Left cardiac atrium (tissue), 4 donors: Measurements from ENCODE around the gene XPC. TPM values are rescaled to one million over a fixed set of nuclear protein-coding genes. Genes with fewer than 3 reads are reported as not detected.

Source experiments
- ATAC-seq, 2 donors: fragments of 200-7000 bp; cut with Tn5 transposase; one replicate each; pipeline ENCODE4 v1.9.1; 2020; ENCODE audit warnings: mild to moderate bottlenecking in 2 of 2, moderate library complexity in 2 of 2
- DNase-seq: peaks from one replicate; pipeline ENCODE4 v3.0.0-alpha.2; 2020
- intact Hi-C, 2 donors: fragments of 100-400 bp; cut with DNase I; formaldehyde crosslinking; loops; one replicate each; pipeline versions ENCODE4 v1.14.1 to v1.15.1; 2022 to 2023
- total RNA-seq, 2 donors: library from RNA; stranded (reverse); fragmentation: NEBNext Ultra II Directional; extraction: Animal tissue kit (Norgen Biotek cat#: 25700); gene quantifications; one replicate each; pipeline ENCODE4 v1.2.1, GENCODE V29; 2021
- donor health status: DM: no; HTN: yes; CAD: no.
- donor health status: DM: no; HTN: yes; CAD: no; lungs with severe emphysema.
- donor health status: DM: yes; HTN: yes; CAD: no.
- donor health status: Dilated cardiomyopathy.

Gene XPC
- total RNA-seq, 2 donors from 2014 or later, result 10.6 to 15.0 TPM

GRCh38 chr3:14141144-14141543, 37.3 kb downstream of the XPC start:
- intact Hi-C loops, result no loop called here
- no peak for ATAC-seq
- DNase-seq, result no peak

- no peak for DNase-seq
- ATAC-seq, result no peak
- intact Hi-C loops, result no loop called here
Observed at GRCh38 chr3:14140668-14141067, 37.7 kb downstream of the XPC start.

- intact Hi-C loops, result no loop called here
- DNase-seq, result no peak
- ATAC-seq, result no peak
Observed at GRCh38 chr3:14139771-14140170, 38.6 kb downstream of the XPC start.

- intact Hi-C loops, result no loop called here
- ATAC-seq (no peak), DNase-seq (no peak)
Observed at GRCh38 chr3:14138878-14139655, 39.3 kb downstream of the XPC start.

GRCh38 chr3:14138109-14138877, 40.1 kb downstream of the XPC start:
- no peak for DNase-seq
- ATAC-seq, result peak in 1 of 2 donors; percentile 9
- intact Hi-C loops, result no loop called here

GRCh38 chr3:14137445-14137844, 41.0 kb downstream of the XPC start:
- DNase-seq, result no peak
- intact Hi-C loops, result no loop called here
- peak; percentile 1 to 17 for ATAC-seq

- intact Hi-C loops, result no loop called here
Observed at GRCh38 chr3:14137004-14137403, 41.4 kb downstream of the XPC start.

GRCh38 chr3:14135581-14135980, 42.8 kb downstream of the XPC start:
- intact Hi-C loops, result no loop called here
- DNase-seq, result no peak
- no peak for ATAC-seq

More at GRCh38 chr3:14137004-14137403, 41.4 kb downstream of the XPC start:
- peak; percentile 58 for DNase-seq
- peak; percentile 28 to 50 for ATAC-seq

- intact Hi-C loops, result loop anchor here in 1 of 2 donors (5.0 kb wide), 1 partner anchor 43 kb away; the partner anchor contains the start of genes LSM3 and XPC
- ATAC-seq (no peak), DNase-seq (no peak)
Observed at GRCh38 chr3:14134291-14134690, 44.1 kb downstream of the XPC start.

- intact Hi-C loops, result loop anchor here in 1 of 2 donors (5.0 kb wide), 1 partner anchor 43 kb away; the partner anchor contains the start of genes LSM3 and XPC
- DNase-seq (no peak), ATAC-seq (peak in 1 of 2 donors; percentile 24)
Observed at GRCh38 chr3:14133876-14134275, 44.5 kb downstream of the XPC start.

- ATAC-seq (peak in 1 of 2 donors; percentile 66), DNase-seq (no peak)
- intact Hi-C loops, result loop anchor here in 1 of 2 donors (5.0 kb wide), 1 partner anchor 44 kb away; the partner anchor contains the start of genes LSM3 and XPC
Observed at GRCh38 chr3:14133188-14133800, 45.1 kb downstream of the XPC start.

GRCh38 chr3:14132689-14133088, 45.7 kb downstream of the XPC start:
- ATAC-seq (no peak), DNase-seq (no peak)
- intact Hi-C loops, result loop anchor here in 1 of 2 donors (5.0 kb wide), 1 partner anchor 45 kb away; the partner anchor contains the start of genes LSM3 and XPC

- ATAC-seq (no peak), DNase-seq (no peak)
- intact Hi-C loops, result loop anchor here in 1 of 2 donors (5.0 kb wide), 1 partner anchor 45 kb away; the partner anchor contains the start of genes LSM3 and XPC
Observed at GRCh38 chr3:14132120-14132519, 46.3 kb downstream of the XPC start.

- intact Hi-C loops, result loop anchor here in 1 of 2 donors (5.0 kb wide), 1 partner anchor 46 kb away; the partner anchor contains the start of genes LSM3 and XPC
- DNase-seq (no peak), ATAC-seq (no peak)
Observed at GRCh38 chr3:14131134-14131533, 47.3 kb downstream of the XPC start.

- no peak for DNase-seq
- intact Hi-C loops, result loop anchor here in 1 of 2 donors (5.0 kb wide), 1 partner anchor 47 kb away; the partner anchor contains the start of genes LSM3 and XPC
Observed at GRCh38 chr3:14130707-14131106, 47.7 kb downstream of the XPC start.

GRCh38 chr3:14130230-14130629, 48.2 kb downstream of the XPC start:
- ATAC-seq (no peak), DNase-seq (no peak)
- intact Hi-C loops, result loop anchor here in 1 of 2 donors (5.0 kb wide), 1 partner anchor 47 kb away; the partner anchor contains the start of genes LSM3 and XPC

More at GRCh38 chr3:14130707-14131106, 47.7 kb downstream of the XPC start:
- no peak for ATAC-seq

- intact Hi-C loops, result loop anchor here in 1 of 2 donors (5.0 to 10.0 kb wide), 2 partner anchors 48 to 234 kb away; partner anchors contain the start of genes LSM3 and XPC
- no peak for ATAC-seq
- DNase-seq, result no peak
Observed at GRCh38 chr3:14129296-14129695, 49.1 kb downstream of the XPC start.

- intact Hi-C loops, result loop anchor here in 1 of 2 donors (5.0 to 10.0 kb wide), 2 partner anchors 49 to 234 kb away; partner anchors contain the start of genes LSM3 and XPC
- ATAC-seq, result no peak
- DNase-seq, result no peak
Observed at GRCh38 chr3:14128724-14129123, 49.7 kb downstream of the XPC start.
